ENCODE results near the gene UQCRFS1. TPM values are rescaled to one million over a fixed set of nuclear protein-coding genes. Genes with fewer than 3 reads are reported as not detected.
"Not testable (repeated sequence)": the region's sequence is repeated elsewhere in the genome, so short reads cannot be mapped to it uniquely, and the experiment has no call there.

Gene UQCRFS1
- total RNA-seq, 3 donors from 2014 or later (not counting 1 experiment from before 2014, with no cell fraction given), result 21.8 to 26.8 (median 23.9) TPM

DNA sequence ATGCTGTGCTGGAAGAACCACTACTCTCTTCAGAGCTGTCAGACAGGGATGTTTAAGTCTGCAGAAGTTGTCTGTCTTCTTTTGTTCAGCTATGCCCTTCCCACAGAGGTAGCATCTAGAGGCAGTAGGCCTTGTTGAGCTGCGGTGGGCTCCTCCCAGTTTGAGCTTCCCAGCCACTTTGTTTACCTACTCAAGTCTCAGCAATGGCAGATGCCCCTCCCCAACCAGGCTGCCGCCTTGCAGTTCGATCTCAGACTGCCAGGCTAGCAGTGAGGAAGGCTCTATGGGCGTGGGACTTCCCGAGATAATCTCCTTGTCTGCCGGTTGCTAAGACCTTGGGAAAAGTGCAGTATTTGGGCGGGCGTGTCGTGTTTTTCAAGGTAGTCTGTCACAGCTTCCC is 42.1 kb upstream of the UQCRFS1 start:
- TF ChIP-seq, protein P1, sequence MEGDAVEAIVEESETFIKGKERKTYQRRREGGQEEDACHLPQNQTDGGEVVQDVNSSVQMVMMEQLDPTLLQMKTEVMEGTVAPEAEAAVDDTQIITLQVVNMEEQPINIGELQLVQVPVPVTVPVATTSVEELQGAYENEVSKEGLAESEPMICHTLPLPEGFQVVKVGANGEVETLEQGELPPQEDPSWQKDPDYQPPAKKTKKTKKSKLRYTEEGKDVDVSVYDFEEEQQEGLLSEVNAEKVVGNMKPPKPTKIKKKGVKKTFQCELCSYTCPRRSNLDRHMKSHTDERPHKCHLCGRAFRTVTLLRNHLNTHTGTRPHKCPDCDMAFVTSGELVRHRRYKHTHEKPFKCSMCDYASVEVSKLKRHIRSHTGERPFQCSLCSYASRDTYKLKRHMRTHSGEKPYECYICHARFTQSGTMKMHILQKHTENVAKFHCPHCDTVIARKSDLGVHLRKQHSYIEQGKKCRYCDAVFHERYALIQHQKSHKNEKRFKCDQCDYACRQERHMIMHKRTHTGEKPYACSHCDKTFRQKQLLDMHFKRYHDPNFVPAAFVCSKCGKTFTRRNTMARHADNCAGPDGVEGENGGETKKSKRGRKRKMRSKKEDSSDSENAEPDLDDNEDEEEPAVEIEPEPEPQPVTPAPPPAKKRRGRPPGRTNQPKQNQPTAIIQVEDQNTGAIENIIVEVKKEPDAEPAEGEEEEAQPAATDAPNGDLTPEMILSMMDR (IDR thresholded peaks at IDR 0.05), result no peak
- Mint-ChIP-seq H3K36me3 (no peaks in the 10 kb centered on the region), H3K27ac (no peak overlapping the region), H3K9me3 (no peaks in the 10 kb centered on the region), H3K4me1 (peaks cover 4 to 9% of the 10 kb centered on the region in 2 donors), H3K4me3 (no peak overlapping the region), H3K27me3 (ENCODE audit: low read depth in 2 of 2) (peaks cover 22 to 23% of the 10 kb centered on the region in 2 donors)
- Histone ChIP-seq H3K27me3 (ENCODE audit: control insufficient read depth, insufficient read depth, low read length) (no peaks in the 10 kb centered on the region), H3K36me3 (ENCODE audit: control insufficient read depth, insufficient read depth, low read length) (no peaks in the 10 kb centered on the region), H3K27ac (ENCODE audit: low read length) (no peak overlapping the region), H3K9me3 (ENCODE audit: control insufficient read depth, insufficient read depth, low read length) (no peaks in the 10 kb centered on the region), H3K4me3 (ENCODE audit: low read length) (no peak overlapping the region), H3K4me1 (ENCODE audit: control insufficient read depth, insufficient read depth, low read length) (no peaks in the 10 kb centered on the region)
- intact Hi-C loops (cut with micrococcal nuclease), result no loop called here
- 86% methylated on average over 9 of the region's 9 CpGs for WGBS (ENCODE audit: insufficient coverage)
- no peak for DNase-seq
- ATAC-seq, result no peak

GRCh38 chr19:29249798-29250197 is 36.8 kb upstream of the UQCRFS1 start:
- H3K4me3 ChIP-seq (ENCODE audit: low read length); H3K4me1 Mint-ChIP-seq; H3K4me1 ChIP-seq (ENCODE audit: control insufficient read depth, insufficient read depth, low read length); intact Hi-C loops (cut with micrococcal nuclease); H3K27ac ChIP-seq (ENCODE audit: low read length); H3K36me3 ChIP-seq (ENCODE audit: control insufficient read depth, insufficient read depth, low read length); H3K27me3 ChIP-seq (ENCODE audit: control insufficient read depth, insufficient read depth, low read length); H3K9me3 Mint-ChIP-seq; H3K4me3 Mint-ChIP-seq; H3K36me3 Mint-ChIP-seq; DNase-seq; ATAC-seq; H3K9me3 ChIP-seq (ENCODE audit: control insufficient read depth, insufficient read depth, low read length); H3K27ac Mint-ChIP-seq: not testable (repeated sequence)
- H3K27me3 Mint-ChIP-seq (ENCODE audit: low read depth in 2 of 2), result peaks cover 40 to 44% of the 10 kb centered on the region in 2 donors
- 100% methylated on average over 1 of the region's 3 CpGs for WGBS (ENCODE audit: insufficient coverage)

GRCh38 chr19:29248332-29248844 is 35.4 kb upstream of the UQCRFS1 start:
- Mint-ChIP-seq H3K4me3 (no peak overlapping the region), H3K27me3 (ENCODE audit: low read depth in 2 of 2) (peaks cover 31 to 36% of the 10 kb centered on the region in 2 donors), H3K27ac (no peak overlapping the region), H3K4me1 (no peaks in the 10 kb centered on the region), H3K36me3 (no peaks in the 10 kb centered on the region), H3K9me3 (no peaks in the 10 kb centered on the region)
- no peaks in the 10 kb centered on the region for H3K36me3 ChIP-seq (ENCODE audit: control insufficient read depth, insufficient read depth, low read length)
- no peaks in the 10 kb centered on the region for H3K4me1 ChIP-seq (ENCODE audit: control insufficient read depth, insufficient read depth, low read length)
- intact Hi-C loops (cut with micrococcal nuclease), result no loop called here
- no peak overlapping the region for H3K4me3 ChIP-seq (ENCODE audit: low read length)
- no peaks in the 10 kb centered on the region for H3K9me3 ChIP-seq (ENCODE audit: control insufficient read depth, insufficient read depth, low read length)
- WGBS (ENCODE audit: insufficient coverage), result 63% methylated on average over 9 of the region's 9 CpGs
- ATAC-seq (no peak), DNase-seq (no peak)
- H3K27ac ChIP-seq (ENCODE audit: low read length), result no peak overlapping the region
- H3K27me3 ChIP-seq (ENCODE audit: control insufficient read depth, insufficient read depth, low read length), result no peaks in the 10 kb centered on the region
- TF ChIP-seq, protein P1 (IDR thresholded peaks at IDR 0.05), result no peak

- Mint-ChIP-seq H3K4me1 (no peaks in the 10 kb centered on the region), H3K9me3 (no peaks in the 10 kb centered on the region), H3K27ac (no peak overlapping the region), H3K36me3 (no peaks in the 10 kb centered on the region), H3K4me3 (no peak overlapping the region), H3K27me3 (ENCODE audit: low read depth in 2 of 2) (peaks cover 36 to 38% of the 10 kb centered on the region in 2 donors)
- Histone ChIP-seq H3K4me1 (ENCODE audit: control insufficient read depth, insufficient read depth, low read length) (no peaks in the 10 kb centered on the region), H3K36me3 (ENCODE audit: control insufficient read depth, insufficient read depth, low read length) (no peaks in the 10 kb centered on the region), H3K27ac (ENCODE audit: low read length) (no peak overlapping the region), H3K4me3 (ENCODE audit: low read length) (no peak overlapping the region), H3K27me3 (ENCODE audit: control insufficient read depth, insufficient read depth, low read length) (no peaks in the 10 kb centered on the region), H3K9me3 (ENCODE audit: control insufficient read depth, insufficient read depth, low read length) (no peaks in the 10 kb centered on the region)
- TF ChIP-seq, protein P1 (IDR thresholded peaks at IDR 0.05), result no peak
- intact Hi-C loops (cut with micrococcal nuclease), result no loop called here
- ATAC-seq (no peak), DNase-seq (no peak)
- 44% methylated on average over 9 of the region's 9 CpGs for WGBS (ENCODE audit: insufficient coverage)
Measured at GRCh38 chr19:29247872-29248271, 34.9 kb upstream of the UQCRFS1 start.

All from natural killer cell (primary cell).